ENCODE measurements around the gene SCYGR4.

GRCh38 chr2:227608561-227609338, 8.5 kb upstream of the SCYGR4 start:
- no peak for TF ChIP-seq CTCF (IDR thresholded peaks at IDR 0.05; ENCODE audit: low read depth, low read length, poor library complexity, severe bottlenecking)
- no peak for TF ChIP-seq EZH2phosphoT487 (IDR thresholded peaks at IDR 0.05; ENCODE audit: borderline replicate concordance, low read length)
